ENCODE measurements around the gene ZNF654.

DNA sequence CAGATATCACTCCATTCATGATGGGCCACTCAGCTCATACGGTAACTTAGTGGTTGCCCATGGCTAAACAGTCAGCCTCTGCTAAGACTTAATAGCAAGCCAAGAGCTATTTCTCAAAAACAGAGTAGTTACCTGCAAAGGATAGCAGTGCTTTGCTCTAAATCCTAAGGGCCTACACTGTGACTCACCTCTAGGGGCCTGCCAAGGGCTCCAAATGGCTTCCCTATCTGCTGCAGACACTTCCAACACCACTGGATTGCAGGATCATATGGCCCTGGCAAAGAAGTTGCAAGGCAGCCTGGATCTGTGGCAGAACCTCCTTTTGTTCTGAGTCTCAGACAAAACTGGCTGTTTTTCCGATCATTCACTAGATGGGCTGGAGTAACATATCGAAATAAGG is 18.1 kb upstream of the ZNF654 start:
- TF ChIP-seq, protein P1, sequence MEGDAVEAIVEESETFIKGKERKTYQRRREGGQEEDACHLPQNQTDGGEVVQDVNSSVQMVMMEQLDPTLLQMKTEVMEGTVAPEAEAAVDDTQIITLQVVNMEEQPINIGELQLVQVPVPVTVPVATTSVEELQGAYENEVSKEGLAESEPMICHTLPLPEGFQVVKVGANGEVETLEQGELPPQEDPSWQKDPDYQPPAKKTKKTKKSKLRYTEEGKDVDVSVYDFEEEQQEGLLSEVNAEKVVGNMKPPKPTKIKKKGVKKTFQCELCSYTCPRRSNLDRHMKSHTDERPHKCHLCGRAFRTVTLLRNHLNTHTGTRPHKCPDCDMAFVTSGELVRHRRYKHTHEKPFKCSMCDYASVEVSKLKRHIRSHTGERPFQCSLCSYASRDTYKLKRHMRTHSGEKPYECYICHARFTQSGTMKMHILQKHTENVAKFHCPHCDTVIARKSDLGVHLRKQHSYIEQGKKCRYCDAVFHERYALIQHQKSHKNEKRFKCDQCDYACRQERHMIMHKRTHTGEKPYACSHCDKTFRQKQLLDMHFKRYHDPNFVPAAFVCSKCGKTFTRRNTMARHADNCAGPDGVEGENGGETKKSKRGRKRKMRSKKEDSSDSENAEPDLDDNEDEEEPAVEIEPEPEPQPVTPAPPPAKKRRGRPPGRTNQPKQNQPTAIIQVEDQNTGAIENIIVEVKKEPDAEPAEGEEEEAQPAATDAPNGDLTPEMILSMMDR (IDR thresholded peaks at IDR 0.05; ENCODE audit: poor library complexity), result no peak
- TF ChIP-seq EZH2 (IDR thresholded peaks at IDR 0.05; ENCODE audit: borderline replicate concordance) (no peak), EZH2phosphoT487 (IDR thresholded peaks at IDR 0.05; ENCODE audit: low read depth, severe bottlenecking, unreplicated experiment) (no peak)
